Large intestine (tissue), 3 donors: ENCODE data around the gene LIN7C. TPM values are rescaled to one million over a fixed set of nuclear protein-coding genes. Genes with fewer than 3 reads are reported as not detected.
A peak's percentile ranks its signal among the peaks of the same experiment; 100 is the strongest.
"Not testable (repeated sequence)": the region's sequence is repeated elsewhere in the genome, so short reads cannot be mapped to it uniquely, and the experiment has no call there.

ENCODE experiments used
- DNase-seq, 2 donors: peaks; one replicate each; pipeline versions ENCODE4 v3.0.0 to v3.0.0-alpha.2; 2013
- H3K27ac ChIP-seq: one replicate; pipeline ENCODE4 v1.5.1; 2013; ENCODE audit warnings: low read length
- H3K27me3 ChIP-seq: 2 replicates; pipeline ENCODE4 v1.6.1; 2013; ENCODE audit warnings: low read length; ENCODE audit not compliant: control insufficient read depth, insufficient read depth
- H3K36me3 ChIP-seq: 2 replicates; pipeline ENCODE4 v1.6.1; 2013; ENCODE audit warnings: low read length; ENCODE audit not compliant: control insufficient read depth, insufficient read depth
- H3K4me1 ChIP-seq: one replicate; pipeline ENCODE4 v1.6.1; 2013; ENCODE audit warnings: low read length; ENCODE audit not compliant: control insufficient read depth, insufficient read depth
- H3K4me3 ChIP-seq: one replicate; pipeline ENCODE4 v1.5.1; 2013; ENCODE audit warnings: low read length
- H3K9me3 ChIP-seq: one replicate; pipeline ENCODE4 v1.6.1; 2013; ENCODE audit warnings: mild to moderate bottlenecking, low read depth, low read length, moderate library complexity; ENCODE audit not compliant: control insufficient read depth
- WGBS: methylation state at CpG from one replicate; pipeline ENCODE4 v1.1.5; 2013; ENCODE audit warnings: low lambda C conversion rate; ENCODE audit not compliant: insufficient coverage; 5-methylcytosine and 5-hydroxymethylcytosine counted together
- polyA plus RNA-seq: library from polyadenylated mRNA; unstranded; fragments of 120-200 nt; gene quantifications from one replicate; pipeline ENCODE4 v1.2.1, GENCODE V29; 2013

Gene LIN7C
- polyA plus RNA-seq, 1 donor: 26.9 TPM

DNA sequence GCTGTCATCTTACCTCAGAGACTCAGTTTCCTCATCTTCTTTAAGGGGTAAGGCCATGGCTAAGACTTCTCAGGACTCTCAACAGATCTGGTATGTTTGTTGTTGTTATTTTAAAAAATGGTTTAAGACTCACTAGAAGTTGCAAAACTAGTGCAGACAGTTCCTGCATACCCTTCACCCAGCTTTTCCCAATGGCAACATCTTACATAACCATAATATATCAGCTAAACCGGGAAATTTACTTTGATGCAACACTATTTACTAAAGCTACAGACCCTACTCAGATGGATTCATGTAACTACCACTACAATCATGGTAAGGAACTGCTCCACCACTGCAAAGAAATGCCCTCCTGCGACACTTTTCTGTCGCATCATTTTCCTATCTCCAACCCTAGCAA lies 54.4 kb downstream of the LIN7C start:
- no peaks in the 10 kb centered on the region for H3K9me3 ChIP-seq
- H3K27ac ChIP-seq: peak overlapping the region; percentile 15

DNA sequence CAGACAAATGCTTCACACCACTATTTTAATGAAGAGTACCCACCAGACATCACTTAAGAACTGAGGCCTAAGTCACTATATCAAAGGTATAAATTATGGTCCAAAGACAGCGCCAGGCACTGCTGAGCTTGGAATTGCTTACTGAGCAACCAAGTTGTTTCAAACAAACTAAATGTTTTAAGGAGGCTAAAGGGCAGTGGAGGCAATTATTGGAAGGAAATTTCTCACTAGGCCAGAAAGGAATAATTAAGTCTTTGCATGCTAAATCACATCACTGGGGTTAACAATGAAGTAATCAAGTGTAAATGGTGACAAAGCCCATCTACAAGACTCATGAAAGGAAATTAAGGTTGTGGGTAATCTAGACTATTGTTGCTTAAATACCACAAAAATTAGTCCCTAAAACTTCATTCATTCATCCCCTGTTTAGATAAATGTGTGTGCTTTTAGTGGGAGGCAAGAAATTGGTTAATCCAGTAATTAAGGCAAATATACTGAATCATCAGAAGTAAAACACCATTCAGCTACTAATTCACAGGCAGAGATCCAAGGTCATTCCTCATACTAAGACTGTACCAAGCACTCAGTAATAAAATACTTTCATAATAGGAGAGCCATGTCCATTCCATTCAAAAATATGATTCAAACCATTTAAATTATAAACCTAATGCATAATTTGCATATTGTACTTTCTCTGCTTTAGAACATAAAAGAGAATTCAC lies 55.2 kb downstream of the LIN7C start:
- no peaks in the 10 kb centered on the region for H3K27me3 ChIP-seq
- no peak overlapping the region for H3K4me3 ChIP-seq
- peaks cover 17% of the 10 kb centered on the region for H3K4me1 ChIP-seq
- H3K36me3 ChIP-seq: no peaks in the 10 kb centered on the region
- no CpG with 5 or more reads among the region's 1 CpG for whole genome bisulfite sequencing
- peak overlapping the region; percentile 15 for H3K27ac ChIP-seq
- H3K9me3 ChIP-seq: no peaks in the 10 kb centered on the region
- DNase-seq: peak in 1 of 2 donors; percentile 75

More for the DNA sequence above, 54.4 kb downstream of the LIN7C start:
- DNase-seq: no peak
- no peaks in the 10 kb centered on the region for H3K36me3 ChIP-seq
- peaks cover 18% of the 10 kb centered on the region for H3K4me1 ChIP-seq
- H3K4me3 ChIP-seq: no peak overlapping the region
- no peaks in the 10 kb centered on the region for H3K27me3 ChIP-seq
- no CpG with 5 or more reads among the region's 3 CpGs for WGBS

DNA sequence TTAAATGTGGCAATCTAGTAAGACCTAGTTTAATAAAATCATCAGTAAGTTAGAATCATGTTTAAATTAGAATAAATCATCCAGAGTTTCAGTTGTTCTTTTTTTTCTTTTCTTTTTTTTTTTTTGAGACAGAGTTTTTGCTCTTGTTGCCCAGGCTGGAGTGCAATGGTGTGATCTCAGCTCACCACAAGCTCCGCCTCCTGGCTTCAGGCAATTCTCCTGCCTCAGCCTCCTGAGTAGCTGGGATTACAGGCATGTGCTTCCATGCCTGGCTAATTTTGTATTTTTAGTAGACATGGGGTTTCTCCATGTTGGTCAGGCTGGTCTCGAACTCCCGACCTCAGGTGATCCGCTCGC lies 58.4 kb downstream of the LIN7C start:
- 100% methylated on average over 1 of the region's 5 CpGs for WGBS
- H3K9me3 ChIP-seq, H3K36me3 ChIP-seq, H3K4me3 ChIP-seq, H3K27me3 ChIP-seq, DNase-seq, H3K27ac ChIP-seq: not testable (repeated sequence)
- H3K4me1 ChIP-seq: peaks cover 10% of the 10 kb centered on the region

DNA sequence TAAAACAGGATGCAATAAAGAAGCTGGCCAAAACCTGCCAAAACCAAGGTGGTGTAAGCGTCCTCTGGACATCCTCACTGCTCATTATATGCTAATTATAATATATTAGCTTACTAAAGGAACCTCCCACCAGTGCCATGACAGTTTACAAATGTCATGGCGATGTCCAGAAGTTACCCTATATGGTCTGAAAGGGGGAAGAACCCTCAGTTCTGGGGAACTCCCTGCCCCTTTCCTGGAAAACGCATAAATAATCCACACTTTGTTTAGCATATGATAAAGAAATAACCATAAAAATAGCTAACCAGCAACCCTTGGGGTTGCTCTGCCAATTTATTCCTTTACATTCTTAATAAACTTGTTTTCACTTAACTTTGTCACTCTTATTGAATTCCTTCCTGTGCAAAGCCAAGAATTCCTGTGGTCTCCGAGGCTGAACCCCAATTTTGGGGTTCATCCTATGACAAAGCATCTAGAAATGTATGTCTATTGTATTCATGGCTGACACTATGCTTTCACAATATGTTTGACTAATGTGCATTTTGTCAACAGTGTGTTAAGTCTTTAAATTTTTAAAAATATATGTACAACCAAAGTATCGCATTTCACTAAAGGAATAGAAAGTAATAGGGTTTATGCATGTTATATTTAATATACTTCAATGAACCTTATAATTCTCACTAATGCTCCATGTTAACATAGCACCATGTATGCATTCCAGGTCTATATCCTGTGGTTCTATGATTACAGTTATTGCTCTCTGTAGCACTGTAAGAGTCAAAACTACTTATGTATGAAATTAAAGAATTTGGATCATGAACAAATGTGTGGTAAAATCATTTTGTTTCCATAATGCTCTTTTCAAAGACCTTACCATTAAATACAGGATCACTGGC lies 59.0 kb downstream of the LIN7C start:
- H3K4me3 ChIP-seq: no peak overlapping the region
- no peak overlapping the region for H3K27ac ChIP-seq
- no peaks in the 10 kb centered on the region for H3K27me3 ChIP-seq
- H3K9me3 ChIP-seq: no peaks in the 10 kb centered on the region
- peaks cover 10% of the 10 kb centered on the region for H3K4me1 ChIP-seq
- no peak for DNase-seq
- H3K36me3 ChIP-seq: no peaks in the 10 kb centered on the region
- WGBS: 83% methylated on average over 2 of the region's 5 CpGs

DNA sequence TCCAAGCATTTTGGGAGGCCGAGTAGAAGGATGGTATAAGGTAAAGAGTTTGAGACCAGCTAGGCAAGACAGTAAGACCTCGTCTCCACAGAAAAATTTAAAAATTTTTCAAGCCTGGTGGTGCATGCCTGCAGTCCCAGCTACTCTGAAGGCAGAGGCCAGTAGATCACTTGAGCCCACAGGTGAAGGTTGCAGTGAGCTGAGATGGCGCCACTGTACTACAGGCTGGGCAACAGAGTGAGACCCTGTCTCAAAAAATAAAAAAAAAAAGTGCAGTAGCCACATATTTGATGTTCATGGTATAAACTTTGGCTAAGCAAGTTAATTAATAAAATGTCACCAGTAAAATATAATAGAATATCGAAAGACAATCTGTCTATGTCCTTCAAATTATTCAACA lies 60.9 kb downstream of the LIN7C start:
- Histone ChIP-seq H3K27ac (no peak overlapping the region), H3K27me3 (no peaks in the 10 kb centered on the region), H3K4me1 (peaks cover 7% of the 10 kb centered on the region), H3K36me3 (no peaks in the 10 kb centered on the region), H3K9me3 (no peaks in the 10 kb centered on the region), H3K4me3 (no peak overlapping the region)
- WGBS: 100% methylated on average over 2 of the region's 4 CpGs
- no peak for DNase-seq

DNA sequence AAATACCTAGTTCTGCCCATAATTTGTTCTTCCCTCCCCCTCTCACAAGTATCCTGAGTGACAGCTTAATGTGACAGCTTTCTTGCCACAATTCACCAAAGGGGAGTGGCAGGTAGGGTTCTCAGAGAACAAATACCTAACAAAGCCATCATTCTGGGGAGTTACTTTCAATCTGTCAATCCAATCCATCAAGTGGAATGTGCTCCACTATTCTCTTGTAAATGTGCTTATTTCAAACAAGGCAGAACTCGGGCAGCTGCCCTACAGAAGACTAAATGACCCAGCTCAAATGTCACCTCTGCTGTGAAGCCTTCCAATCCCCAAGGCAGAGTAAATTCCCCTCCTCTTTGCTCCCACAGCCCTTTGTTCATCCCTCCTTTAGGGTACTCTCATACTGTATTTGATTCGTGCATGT lies 61.8 kb downstream of the LIN7C start:
- Histone ChIP-seq H3K4me1 (peaks cover 7% of the 10 kb centered on the region), H3K9me3 (no peaks in the 10 kb centered on the region), H3K4me3 (no peak overlapping the region), H3K27me3 (no peaks in the 10 kb centered on the region), H3K27ac (no peak overlapping the region), H3K36me3 (no peaks in the 10 kb centered on the region)
- no peak for DNase-seq
- no CpG with 5 or more reads among the region's 2 CpGs for WGBS

Other genes with a start within 250 kb of the LIN7C start
- 29.4 TPM for gene CCDC34, start 143.6 kb downstream of the LIN7C start, polyA plus RNA-seq
- 53.2 TPM for gene LGR4, start 34.0 kb downstream of the LIN7C start, polyA plus RNA-seq
- gene BDNF, start 193.7 kb upstream of the LIN7C start, polyA plus RNA-seq: 1.4 TPM